NCI-H2171 (cell line): ENCODE measurements around the gene PDE7B.
"Not testable (repeated sequence)": the region's sequence is repeated elsewhere in the genome, so short reads cannot be mapped to it uniquely, and the experiment has no call there.

Experiments
- DNase-seq: peaks from one replicate; lab custom pipeline; 2025; lab: John Stamatoyannopoulos, UW

The PDE7B gene

DNA sequence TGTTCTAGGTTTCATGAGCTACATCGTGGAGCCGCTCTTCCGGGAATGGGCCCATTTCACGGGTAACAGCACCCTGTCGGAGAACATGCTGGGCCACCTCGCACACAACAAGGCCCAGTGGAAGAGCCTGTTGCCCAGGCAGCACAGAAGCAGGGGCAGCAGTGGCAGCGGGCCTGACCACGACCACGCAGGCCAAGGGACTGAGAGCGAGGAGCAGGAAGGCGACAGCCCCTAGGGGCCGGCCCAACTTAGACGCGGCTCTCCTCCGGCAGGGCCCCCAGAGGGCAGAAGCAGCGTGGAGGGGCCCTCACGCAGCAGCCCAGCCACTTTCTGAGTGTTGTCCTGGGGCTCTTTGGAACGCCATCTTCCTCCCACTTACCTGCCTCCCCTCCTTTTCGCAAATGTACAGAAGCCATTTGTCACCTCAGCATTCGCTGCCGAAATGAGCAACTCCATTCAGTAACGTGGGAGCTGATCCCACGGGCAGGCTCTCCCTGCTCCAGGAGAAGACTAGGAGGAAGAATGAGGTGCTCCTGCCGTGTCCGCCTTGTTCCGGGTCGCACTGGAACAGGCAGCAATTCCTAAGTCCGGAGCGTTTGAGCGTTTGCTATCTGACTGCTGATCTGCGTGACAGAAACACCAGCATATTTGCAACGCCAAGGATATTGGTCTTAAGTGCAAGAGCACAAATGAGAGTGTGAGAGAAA is 340.3 kb downstream of the PDE7B start:
- DNase-seq, result no peak

DNA sequence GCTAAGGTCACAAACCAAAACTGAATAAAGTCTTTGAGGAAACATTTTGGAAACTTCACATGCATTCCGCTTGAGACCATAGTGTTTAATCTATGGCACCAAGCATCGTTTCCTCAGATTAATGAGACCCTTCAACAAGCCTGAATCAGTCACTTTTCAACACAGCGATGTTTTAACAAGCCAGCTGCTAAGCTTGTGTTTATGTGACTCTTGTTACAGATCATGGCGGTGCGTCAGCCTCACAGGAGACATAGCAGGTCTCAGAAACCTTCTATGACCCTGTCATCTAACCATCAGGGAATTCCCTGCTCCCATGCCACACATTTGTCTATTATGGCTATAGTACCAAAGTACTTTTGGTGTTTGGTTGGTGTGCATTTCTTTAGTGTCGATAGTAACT is 341.4 kb downstream of the PDE7B start:
- no peak for DNase-seq

DNA sequence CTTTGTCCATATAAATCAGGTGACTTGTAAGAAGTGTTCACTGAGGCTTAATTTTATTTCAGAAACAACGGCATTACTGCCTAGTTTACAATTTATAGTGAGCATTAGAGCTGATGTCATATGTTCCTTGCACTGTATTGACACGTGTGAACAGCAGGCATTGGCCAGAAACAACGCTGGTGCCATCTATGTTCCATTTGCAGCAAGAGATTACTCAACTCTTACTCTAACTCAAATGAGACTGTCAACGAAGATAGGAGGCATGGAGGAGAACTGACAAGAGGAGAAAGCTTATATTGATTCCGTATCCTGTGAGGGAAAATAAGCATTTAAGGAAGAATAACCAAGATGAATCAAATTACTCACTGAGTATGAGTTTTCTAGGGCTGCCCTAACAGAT is 350.2 kb downstream of the PDE7B start:
- DNase-seq, result no peak

DNA sequence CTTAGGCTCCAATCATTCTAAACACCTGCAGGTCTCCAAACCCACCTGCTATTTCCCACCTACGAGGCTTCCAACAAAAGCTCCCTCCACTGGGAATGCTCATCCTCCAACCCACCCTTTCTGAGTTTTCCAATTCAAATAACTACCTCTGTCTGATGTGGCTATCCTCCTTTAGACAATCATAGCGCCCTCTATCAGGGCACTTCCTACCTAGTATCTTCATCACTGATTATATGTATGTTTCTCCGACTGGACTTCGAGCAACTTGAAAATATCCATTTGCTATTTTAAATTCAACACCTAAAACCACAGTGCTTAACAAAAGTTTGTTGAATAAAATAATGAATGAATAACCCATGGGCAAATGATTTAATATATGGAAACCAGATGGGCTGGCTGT is 357.3 kb downstream of the PDE7B start:
- no peak for DNase-seq

DNA sequence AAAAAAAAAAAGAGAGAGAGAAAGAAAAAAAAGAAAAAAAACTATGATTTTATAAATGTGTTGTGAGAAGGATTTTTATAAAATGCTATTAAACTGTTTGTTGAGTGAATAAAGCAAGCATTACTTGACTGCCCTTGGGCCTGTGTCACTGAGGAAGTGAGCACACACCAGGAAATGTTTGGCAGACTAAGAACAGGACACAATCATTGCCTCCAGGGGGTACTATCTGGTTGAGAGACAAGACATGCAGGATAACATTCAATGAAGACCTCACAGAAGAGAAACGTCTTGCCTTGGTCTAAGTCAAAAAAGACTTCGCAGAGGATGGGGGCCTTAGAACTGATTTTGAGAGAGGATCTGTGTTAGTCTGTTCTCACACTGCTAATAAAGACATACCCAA is 358.0 kb downstream of the PDE7B start:
- no peak for DNase-seq

DNA sequence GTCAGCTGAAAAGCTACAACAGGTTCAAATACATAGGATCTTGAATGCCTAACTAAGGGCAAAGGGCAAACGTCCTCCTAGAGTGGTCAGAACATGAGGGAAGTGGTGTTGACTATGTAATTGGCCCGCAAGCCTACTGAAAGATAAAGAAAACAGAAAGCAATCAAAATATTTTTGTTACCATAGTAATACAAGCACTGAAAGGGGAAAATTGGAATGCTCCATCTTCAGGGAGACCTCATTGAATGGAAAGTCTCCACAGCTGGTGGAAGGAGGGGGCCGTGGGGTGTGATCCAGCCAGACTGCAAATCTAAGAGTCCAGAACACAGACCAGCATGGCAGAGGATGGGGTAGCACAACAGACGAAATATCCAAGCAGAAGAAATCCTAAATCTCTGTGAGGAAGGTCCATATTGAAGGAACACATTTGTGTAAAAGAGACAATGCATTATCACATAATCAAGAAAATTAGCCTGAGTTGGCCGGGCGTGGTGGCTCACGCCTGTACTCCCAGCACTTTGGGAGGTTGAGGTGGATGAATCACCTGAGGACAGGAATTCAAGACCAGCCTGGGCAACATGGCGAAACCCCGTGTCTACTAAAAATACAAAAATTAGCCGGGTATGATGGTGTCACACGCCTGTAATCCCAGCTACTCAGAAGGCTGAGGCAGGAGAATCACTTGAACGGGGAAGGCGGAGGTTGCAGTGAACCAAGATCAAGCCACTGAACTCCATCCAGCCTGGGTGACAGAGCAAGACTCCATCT is 359.1 kb downstream of the PDE7B start:
- DNase-seq, result no peak

DNA sequence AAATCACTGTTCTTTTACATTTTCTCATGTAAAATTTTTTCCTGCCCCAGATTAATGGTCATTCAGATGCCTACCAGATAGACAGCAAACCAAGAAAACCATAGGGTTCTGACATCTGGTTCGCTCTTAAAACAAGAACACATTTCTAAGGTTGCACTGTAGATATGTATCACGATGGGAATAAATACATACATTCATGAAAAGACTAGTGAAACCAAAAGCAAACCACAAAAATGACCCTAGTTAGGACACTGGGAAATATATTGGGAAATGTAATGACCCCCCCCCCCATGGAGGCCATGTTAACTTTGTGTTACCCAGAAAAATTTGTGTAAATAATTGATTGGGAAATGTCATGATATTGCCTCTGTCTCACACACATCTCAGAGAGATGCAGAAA is 361.1 kb downstream of the PDE7B start:
- DNase-seq, result no peak

DNA sequence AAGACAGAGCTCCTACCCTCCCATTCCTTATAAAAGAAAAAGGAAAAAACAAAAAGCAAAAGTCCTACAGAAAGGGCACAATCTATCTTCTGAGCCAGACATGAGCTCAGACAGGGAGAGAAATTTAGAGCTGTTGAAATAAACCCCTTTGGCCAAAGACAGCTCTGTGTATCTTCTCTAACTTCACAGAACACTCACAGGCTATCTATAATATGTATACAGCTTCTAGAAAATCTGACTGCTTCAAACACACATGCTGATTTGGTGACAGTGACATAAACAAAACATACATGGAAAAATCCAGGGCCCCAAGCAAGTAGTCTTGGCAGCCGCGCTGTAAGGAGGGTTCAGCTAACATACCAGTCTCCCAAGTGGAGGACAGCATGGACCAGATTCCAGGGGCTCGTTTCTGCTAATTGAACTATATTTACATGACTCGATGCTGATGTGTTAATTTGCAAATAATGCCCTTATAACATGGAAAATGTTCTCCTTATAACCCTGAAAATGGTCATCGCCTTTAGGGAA is 361.6 kb downstream of the PDE7B start:
- no peak for DNase-seq

DNA sequence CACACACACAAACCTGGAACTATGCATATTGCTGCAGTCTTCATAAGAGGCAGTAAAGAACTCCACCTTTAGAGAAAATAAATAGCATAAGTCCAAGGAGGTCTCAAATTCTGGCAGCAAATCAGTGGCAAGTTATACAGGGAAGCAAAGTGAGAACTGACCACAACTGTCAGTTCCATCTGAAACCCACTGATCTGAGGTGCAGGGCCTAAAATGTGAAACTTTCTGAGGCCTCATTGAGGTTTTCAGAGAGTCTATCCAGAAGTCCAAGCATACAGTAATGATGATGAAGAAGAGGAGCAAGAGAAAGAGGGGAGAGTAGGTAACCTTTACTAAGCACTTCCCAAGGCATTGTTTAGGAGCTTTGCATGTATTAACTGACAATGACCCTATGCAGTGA is 362.4 kb downstream of the PDE7B start:
- no peak for DNase-seq

DNA sequence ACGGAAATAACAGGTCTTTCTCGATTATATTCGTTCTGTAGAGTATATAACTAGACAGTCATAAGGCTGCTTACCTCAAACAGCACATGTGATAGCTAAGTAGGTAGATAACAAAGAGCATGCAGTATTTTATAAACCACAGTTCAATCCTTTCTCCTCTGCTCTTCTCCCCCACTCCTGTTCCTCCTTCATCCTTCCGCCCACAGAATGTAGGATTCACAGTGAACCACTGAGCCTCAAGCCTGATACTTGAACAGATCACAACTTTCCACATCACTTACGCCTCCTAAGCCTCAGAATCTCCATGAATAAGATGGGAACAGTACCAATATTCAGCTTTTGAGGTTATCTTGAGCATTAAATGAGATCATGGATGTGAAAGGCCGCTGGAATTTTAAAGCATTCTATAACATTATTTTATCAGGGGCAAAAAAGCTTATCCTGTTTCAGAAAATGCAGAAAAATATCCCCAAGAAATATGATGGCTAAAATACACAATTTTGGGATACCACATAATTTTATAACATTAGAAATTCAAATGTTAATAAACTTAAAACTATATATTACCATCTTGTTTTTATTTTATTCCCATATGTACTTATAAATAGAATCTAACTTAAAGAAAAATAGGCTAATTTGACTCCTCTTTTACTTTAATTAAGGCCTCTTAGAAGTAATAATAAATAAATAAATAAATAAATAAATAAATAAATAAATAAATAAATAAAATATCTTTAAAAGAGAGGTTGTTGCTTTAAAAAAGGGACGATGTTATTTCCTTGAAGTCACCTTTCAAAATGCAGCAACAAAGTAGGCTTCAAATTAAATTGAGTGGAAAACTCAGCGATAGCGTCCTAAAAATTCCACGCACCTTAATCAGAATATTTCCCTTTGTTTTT is 365.3 kb downstream of the PDE7B start:
- no peak for DNase-seq

DNA sequence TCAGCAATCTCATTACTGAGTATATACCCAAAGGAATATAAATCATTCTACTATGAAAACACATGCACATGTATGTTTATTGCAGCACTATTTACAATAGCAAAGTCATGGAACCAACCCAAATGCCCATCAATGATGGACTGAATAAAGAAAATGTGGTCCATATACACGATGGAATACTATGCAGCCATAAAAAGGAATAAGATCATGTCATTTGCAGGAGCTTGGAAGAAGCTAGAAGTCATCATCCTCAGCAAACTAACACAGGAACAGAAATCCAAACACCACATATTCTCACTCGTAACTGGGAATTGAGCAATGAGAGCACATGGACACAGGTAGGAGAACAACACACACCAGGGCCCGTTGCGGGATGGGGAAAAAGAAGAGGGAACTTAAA is 373.5 kb downstream of the PDE7B start:
- DNase-seq, result not testable (repeated sequence)

DNA sequence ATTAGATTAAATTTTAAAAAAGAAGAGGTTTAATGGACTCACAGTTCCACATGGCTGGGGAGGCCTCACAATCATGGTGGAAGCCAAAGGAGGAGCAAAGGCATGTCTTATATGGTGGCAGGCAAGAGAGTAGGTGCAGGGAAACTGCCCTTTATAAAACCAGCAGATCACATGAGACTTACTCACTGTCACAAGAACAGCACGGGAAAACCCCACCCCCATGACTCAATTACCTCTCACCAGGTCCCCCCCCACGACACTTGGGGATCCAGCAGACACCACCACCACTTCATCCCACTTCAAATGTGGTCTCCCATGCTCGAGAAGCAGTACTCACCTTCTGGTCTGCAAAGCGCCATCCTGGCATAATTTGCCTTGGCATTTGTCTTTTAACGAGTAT is 374.0 kb downstream of the PDE7B start:
- no peak for DNase-seq

DNA sequence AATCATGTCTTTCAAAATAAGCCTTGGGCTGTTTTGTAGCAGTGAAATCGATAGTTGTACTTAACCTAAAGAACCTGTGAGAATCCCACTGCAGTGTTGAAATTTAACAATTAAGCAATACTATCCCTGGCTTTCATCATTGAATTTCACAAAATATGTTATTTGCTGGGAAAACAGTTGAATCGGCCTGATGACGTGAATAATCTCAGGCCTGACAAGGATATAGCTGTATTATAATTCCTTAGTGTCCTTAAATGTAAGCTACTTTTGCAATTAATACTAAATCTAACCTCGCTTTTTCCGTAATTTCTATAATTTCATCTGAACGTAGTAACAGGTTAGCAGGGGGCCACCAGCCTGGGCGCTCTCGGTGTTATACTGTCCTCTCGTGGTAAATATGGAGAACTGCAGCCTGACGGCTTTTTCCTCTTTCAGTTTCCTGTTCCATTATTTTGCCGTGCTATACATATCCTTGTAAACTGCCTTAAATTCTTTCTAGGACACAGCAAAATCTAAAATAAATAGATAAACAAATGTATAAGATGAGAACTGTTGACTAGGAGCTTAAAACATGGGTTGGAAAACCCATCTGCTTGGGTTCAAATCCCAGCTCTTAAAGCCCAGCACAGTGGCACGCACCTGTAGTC is 374.6 kb downstream of the PDE7B start:
- no peak for DNase-seq

DNA sequence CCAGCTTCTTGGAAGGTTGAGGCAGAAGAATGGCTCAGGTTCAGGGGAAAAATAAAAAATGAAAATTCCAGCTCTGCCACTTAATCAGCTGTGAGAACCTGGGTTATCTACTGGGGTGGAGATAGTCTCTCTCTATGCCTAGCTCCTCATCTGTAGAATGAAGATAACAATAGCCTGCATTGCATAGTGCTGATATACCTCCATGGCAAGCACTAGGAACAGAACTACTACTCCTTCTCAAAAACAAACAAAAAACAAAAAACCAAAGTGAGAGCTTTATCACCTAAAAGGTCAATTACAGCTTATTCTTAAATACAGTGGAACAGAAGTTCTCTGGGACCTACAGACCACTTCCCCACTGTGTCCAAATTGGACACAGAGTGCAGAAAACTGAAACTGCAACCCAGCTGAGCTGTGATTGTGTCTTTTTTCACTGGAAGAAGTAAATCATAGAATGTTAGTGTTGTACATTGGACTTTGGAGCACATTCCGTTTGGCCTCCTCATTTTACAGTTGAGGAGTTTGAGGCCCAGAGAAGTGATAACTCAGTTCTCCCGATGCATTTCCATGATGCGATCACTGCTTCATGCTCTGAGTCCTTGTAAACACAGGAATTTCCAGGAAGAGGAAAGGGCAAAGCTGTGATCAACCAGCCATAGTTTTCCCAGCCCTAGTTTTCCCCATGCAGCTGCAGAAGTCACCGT is 375.3 kb downstream of the PDE7B start:
- DNase-seq, result no peak

DNA sequence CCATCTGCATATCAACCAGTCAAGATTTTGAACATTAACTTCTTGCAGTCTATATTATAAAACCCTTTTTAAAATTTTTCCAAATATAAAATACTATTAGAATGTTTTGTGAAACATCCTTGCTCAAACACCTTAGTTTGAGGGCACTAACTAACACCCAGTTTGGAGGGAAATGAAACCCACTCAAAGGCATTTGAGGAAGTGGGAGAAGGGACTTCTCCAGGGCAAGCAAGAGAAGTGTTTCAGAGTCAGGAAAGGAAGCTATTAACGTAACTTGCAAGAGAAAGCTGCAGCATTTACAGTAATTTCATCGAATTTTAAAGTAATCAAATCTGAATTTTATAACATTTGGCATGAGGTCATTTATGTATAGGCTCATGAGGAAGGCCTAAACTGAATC is 377.3 kb downstream of the PDE7B start:
- DNase-seq, result no peak

DNA sequence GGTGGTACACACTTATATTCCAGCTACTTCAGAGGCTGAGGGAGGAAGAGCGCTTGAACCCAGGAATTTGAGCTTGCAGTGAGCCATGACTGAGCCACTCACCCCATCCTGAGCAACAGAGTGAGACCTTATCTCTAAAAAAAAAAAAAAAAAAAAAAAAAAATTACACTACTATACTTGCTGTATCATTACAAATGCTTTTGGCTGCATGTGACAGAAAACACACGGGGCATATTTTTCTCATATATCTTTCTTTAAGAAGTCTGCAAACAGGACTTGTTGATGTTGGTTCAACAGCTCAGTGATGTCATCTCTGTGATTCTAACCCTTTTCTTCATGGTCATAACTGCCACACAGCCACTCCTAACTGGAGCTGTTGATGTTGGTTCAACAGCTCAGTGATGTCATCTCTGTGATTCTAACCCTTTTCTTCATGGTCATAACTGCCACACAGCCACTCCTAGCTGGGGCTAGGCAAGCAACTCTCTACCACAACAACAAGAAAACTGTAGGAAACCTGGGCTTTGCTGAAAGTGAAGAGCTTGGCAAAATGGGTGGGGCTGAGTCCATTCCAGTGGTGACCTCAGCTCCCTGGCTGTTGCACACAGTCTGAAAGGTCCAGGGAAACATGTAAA is 378.8 kb downstream of the PDE7B start:
- no peak for DNase-seq

DNA sequence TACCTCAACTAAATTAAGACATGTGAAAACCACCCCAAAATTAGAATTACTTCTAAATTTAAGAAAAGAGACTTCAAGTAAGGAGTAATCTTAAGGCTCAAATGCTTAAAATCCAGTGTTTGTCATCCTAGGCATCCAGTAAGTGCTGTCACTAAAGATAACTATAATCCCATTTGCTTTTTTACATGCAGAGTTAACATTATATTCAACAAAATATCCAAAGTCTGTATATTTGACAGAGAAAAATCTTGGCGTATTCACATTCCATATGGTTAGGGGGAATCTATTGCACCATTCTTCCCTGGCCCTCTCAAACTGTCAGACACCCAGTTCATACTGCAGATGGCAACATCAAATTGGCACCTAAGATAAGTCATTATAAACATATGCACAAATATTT is 381.2 kb downstream of the PDE7B start:
- no peak for DNase-seq

DNA sequence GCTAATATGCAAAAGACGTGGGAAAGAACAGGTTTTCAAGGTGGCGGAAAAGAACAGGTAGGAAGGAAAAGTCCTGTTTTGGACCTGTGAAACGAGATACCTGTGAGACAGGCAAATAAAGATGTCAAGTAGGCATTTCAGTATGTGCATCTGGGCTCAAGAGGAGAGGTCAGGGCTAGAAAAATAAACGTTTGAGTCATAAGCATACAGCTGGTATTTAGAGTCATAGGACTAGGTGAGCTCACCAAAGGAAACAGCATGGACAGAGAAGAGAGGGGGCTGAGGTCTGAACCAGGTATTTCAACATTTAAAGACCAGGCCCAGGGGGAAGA is 383.7 kb downstream of the PDE7B start:
- DNase-seq, result no peak

DNA sequence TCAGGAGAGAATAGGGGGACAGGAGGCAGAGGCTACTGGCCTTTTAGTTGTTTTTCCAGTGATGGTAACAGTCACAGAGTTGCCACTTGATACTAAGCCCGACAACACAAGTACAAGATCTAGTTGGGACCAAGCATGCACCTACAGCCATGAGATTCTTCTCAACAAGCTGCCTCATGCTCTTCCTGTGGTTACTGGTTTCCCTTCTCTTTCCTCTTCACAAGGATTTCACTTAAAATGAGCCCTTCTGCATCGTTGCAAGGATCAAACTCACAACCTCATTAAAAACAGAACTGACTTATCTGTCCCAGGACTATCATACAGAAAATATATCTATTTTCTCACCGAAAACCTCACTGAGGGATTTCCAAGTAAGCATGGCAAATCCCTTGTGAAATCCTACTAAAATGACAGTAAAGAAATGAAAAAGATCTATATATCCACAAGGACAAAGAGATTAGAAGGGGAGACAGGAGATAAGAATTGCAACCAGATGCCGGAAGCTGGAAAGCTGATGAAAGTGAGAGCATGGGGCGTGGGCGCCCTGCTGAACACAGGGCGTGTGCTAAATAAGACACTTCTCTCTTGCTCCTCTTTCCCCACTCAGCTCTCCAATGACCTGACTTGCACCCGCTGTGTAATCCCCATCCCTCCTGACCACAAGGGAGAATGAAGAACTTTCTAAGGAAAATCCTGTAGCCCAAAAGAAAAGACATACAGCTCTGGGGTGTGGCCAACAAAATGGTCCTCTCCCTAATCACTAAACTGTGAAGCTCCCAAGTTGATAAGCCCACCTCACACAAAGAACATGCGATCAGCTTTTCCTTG is 385.2 kb downstream of the PDE7B start:
- no peak for DNase-seq

DNA sequence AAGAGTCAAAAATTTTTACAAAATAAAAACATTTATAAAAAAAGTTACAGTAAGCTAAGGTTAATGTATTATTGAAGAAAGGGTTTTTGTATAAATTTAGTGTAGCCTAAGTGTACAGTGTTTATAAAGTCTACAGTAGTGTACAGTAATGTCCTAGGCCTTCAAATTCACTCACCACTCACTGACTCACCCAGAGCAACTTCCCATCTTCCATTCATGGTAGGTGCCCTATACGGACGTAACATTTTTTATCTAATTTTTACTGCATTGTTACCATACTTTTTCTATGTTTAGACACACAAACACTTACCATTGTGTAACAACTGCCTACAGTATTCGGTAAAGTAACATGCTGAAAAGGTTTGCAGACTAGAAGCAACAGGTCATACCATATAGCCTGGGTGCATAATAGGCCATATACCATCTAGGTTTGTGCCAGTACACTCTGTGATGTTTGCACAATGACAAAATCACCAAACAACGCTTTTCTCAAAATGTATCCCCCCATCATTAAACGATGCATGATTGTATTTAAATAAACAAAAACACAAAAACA is 392.6 kb downstream of the PDE7B start:
- no peak for DNase-seq
